Measurements from ENCODE around the gene CEP170B. TPM values are rescaled to one million over a fixed set of nuclear protein-coding genes. Genes with fewer than 3 reads are reported as not detected.

The CEP170B gene
- total and polyA plus RNA-seq, 2 of the 8 experiments (the other 6 are each of a cell fraction or from before 2014, with no cell fraction given) = 9.1 to 33.8 TPM

DNA sequence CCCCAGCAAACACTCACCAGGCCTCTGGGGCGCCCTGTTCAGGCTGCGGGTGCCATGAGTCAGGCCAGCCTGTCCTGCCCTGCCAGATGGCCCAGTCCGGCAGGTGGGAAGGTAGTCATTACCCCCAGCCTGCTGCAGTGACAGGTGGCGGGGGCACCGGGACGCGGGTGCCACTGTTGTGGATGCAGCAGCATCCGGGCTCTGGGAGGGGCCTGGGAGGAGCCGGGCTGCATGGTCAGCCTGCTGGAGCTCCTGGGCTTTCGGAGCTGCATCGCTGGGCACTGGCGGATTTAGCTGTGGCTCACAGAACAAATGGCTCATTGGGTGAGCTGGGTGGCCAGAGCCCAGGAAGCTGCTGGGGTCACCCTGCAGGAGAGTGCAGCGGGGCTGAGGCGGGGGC lies 13.5 kb downstream of the CEP170B start (continued):
- TF ChIP-seq CHD7 (IDR thresholded peaks at IDR 0.05; ENCODE audit: insufficient replicate concordance, low read length) = no peak
- no peak for TF ChIP-seq CHD2 (IDR thresholded peaks at IDR 0.05; ENCODE audit: low read length)
- TF ChIP-seq SUZ12 (IDR thresholded peaks at IDR 0.05; ENCODE audit: low read length) = no peak
- no peak for TF ChIP-seq POLR2AphosphoS5 (IDR thresholded peaks at IDR 0.05; ENCODE audit: low read depth, low read length)
- no peak for TF ChIP-seq BACH1 (IDR thresholded peaks at IDR 0.05; ENCODE audit: low read length)
- no peak for TF ChIP-seq TBP (IDR thresholded peaks at IDR 0.05; ENCODE audit: low read depth, low read length)
- no peak for TF ChIP-seq EGR1 (IDR thresholded peaks at IDR 0.05; ENCODE audit: borderline replicate concordance, low read depth, low read length)
- TF ChIP-seq RNF2 (IDR thresholded peaks at IDR 0.05; ENCODE audit: borderline replicate concordance, low read depth, low read length, missing control alignments, poor library complexity, severe bottlenecking) = no peak
- TF ChIP-seq CHD1 (IDR thresholded peaks at IDR 0.05; ENCODE audit: low read depth, low read length) = no peak
- TF ChIP-seq MAFK (IDR thresholded peaks at IDR 0.05; ENCODE audit: low read depth, low read length) = no peak
- TF ChIP-seq KDM1A (IDR thresholded peaks at IDR 0.05; ENCODE audit: borderline replicate concordance, low read length) = no peak

Measured in H1 (cell line).